Thyroid gland (tissue), 4 donors: ENCODE data around the gene MVB12B. TPM values are rescaled to one million over a fixed set of nuclear protein-coding genes. Genes with fewer than 3 reads are reported as not detected.
"Not testable (repeated sequence)": the region's sequence is repeated elsewhere in the genome, so short reads cannot be mapped to it uniquely, and the experiment has no call there.

Source experiments
- DNase-seq, 2 donors: peaks; one replicate each; pipeline ENCODE4 v3.0.0-alpha.2; 2019
- H3K27ac ChIP-seq, 3 donors: fragments of 200-600 bp; sonication (generic); 1 replicate in 2 of 3; 2 replicates in 1 of 3; pipeline ENCODE4 v1.5.1; 2016 to 2019; ENCODE audit warnings: mild to moderate bottlenecking in 1 of 3, moderate library complexity in 1 of 3
- H3K27me3 ChIP-seq: fragments of 200-600 bp; sonication (generic); one replicate; pipeline ENCODE4 v1.5.1; 2019
- H3K36me3 ChIP-seq, 2 donors: fragments of 200-600 bp; sonication (generic); one replicate each; pipeline ENCODE4 v1.5.1; 2016 to 2019
- H3K4me1 ChIP-seq, 2 donors: fragments of 200-600 bp; sonication (generic); one replicate each; pipeline ENCODE4 v1.5.1; 2017 to 2019
- H3K4me3 ChIP-seq, 3 donors: fragments of 200-600 bp; sonication (generic); replicated peaks in 1 of 3; 1 replicate in 2 of 3; 2 replicates in 1 of 3; pipeline ENCODE4 v1.5.1; 2016; ENCODE audit warnings: mild to moderate bottlenecking in 1 of 3
- H3K9me3 ChIP-seq: fragments of 200-600 bp; sonication (generic); one replicate; pipeline ENCODE4 v1.5.1; 2017
- CTCF ChIP-seq, 6 experiments: fragments of 200-600 bp in 3 of 6; fragments of 450-650 bp in 3 of 6; sonication (generic) in 3 of 6; IDR thresholded peaks; one replicate each; pipeline ENCODE4 v1.5.1; 2016 to 2019; ENCODE audit warnings: antibody characterized with exemption in 6 of 6, mild to moderate bottlenecking in 2 of 6, inconsistent platforms in 1 of 6, moderate library complexity in 1 of 6
- POLR2A ChIP-seq, 2 donors: fragments of 450-650 bp; IDR thresholded peaks; one replicate each; pipeline ENCODE4 v1.6.1; 2017; ENCODE audit warnings: antibody characterized with exemption in 2 of 2, mild to moderate bottlenecking in 2 of 2, moderate library complexity in 1 of 2
- WGBS, 2 donors: methylation state at CpG; one replicate each; pipeline ENCODE4 v1.1.5; 2017; 5-methylcytosine and 5-hydroxymethylcytosine counted together
- intact Hi-C: fragments of 100-400 bp; cut with DNase I; formaldehyde crosslinking; loops from one replicate; pipeline ENCODE4 v1.15.1; 2023
- total RNA-seq, 4 donors: library from RNA; depleted of rRNA; stranded (reverse); fragments of >200 nt; gene quantifications; one replicate each; pipeline ENCODE4 v1.2.3, GENCODE V29; 2016

The MVB12B gene
- total RNA-seq, 4 donors from 2014 or later: 13.4 to 19.3 (median 15.5) TPM

DNA sequence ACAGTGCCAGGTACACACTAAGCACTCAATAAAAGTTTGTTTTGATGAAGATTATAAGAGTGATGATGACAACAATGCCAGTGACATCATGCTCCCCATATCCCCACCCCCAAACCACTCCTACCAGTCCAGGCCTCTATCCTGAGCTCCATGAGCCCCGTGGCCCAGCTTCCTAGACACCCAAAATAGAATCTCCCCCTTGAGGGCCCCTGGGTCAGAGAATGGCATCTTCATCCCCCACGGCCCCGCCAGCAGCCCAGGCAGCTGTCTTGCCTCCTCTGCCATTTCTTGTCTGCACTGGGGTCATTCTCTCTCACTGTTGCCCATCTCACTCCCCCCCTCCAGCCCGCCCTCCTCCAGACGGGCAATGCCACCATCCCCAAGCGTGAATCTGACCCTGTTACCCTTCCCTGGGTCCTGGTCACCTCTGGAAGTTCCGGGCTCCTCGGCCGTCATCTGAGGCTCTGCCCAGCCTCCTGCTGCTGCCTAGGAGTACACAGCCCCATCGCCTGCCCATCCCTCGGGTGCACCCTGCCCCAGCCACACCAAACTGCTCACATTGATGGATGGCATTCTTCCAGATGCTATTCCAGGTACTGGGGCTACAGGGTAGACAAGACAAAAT, 210.3 kb downstream of the MVB12B start:
- H3K4me1 ChIP-seq: no peaks in the 10 kb centered on the region
- H3K27ac ChIP-seq: no peak overlapping the region
- WGBS, 2 donors: 82 to 83% methylated on average over 11 of the region's 11 CpGs
- TF ChIP-seq CTCF (IDR thresholded peaks at IDR 0.05): no peak
- no peak for TF ChIP-seq POLR2A (IDR thresholded peaks at IDR 0.05)
- H3K4me3 ChIP-seq: no peak overlapping the region
- no peaks in the 10 kb centered on the region for H3K9me3 ChIP-seq
- intact Hi-C loops: no loop called here
- no peak for DNase-seq
- H3K27me3 ChIP-seq: no peaks in the 10 kb centered on the region
- H3K36me3 ChIP-seq: no peaks in the 10 kb centered on the region

- H3K4me3 ChIP-seq: no peak overlapping the region
- WGBS, 2 donors: 75 to 92% methylated on average over 1 of the region's 1 CpG
- H3K4me1 ChIP-seq: no peaks in the 10 kb centered on the region
- no peak for TF ChIP-seq POLR2A (IDR thresholded peaks at IDR 0.05)
- no peak for TF ChIP-seq CTCF (IDR thresholded peaks at IDR 0.05)
- DNase-seq: no peak
- no peaks in the 10 kb centered on the region for H3K36me3 ChIP-seq
- no peak overlapping the region for H3K27ac ChIP-seq
- H3K27me3 ChIP-seq: no peaks in the 10 kb centered on the region
- intact Hi-C loops: no loop called here
- no peaks in the 10 kb centered on the region for H3K9me3 ChIP-seq
These were observed 211.9 kb downstream of the MVB12B start for GRCh38 chr9:126538550-126538949.

- intact Hi-C loops, H3K36me3 ChIP-seq, H3K27ac ChIP-seq, H3K27me3 ChIP-seq, H3K4me3 ChIP-seq, DNase-seq, H3K9me3 ChIP-seq, H3K4me1 ChIP-seq: not testable (repeated sequence)
- WGBS, 2 donors: 84 to 86% methylated on average over 9 of the region's 9 CpGs
These were observed 213.8 kb downstream of the MVB12B start for GRCh38 chr9:126540398-126540797.

GRCh38 chr9:126543490-126543889, 216.9 kb downstream of the MVB12B start:
- 96 to 99% methylated on average over 3 of the region's 3 CpGs for WGBS, 2 donors
- H3K9me3 ChIP-seq: no peaks in the 10 kb centered on the region
- no peak overlapping the region for H3K4me3 ChIP-seq
- TF ChIP-seq POLR2A (IDR thresholded peaks at IDR 0.05) (no peak), CTCF (IDR thresholded peaks at IDR 0.05) (no peak)
- no peak for DNase-seq
- no peaks in the 10 kb centered on the region for H3K36me3 ChIP-seq
- no peak overlapping the region for H3K27ac ChIP-seq
- H3K4me1 ChIP-seq: no peaks in the 10 kb centered on the region
- H3K27me3 ChIP-seq: no peaks in the 10 kb centered on the region
- intact Hi-C loops: no loop called here

- Histone ChIP-seq H3K9me3 (no peaks in the 10 kb centered on the region), H3K4me3 (no peak overlapping the region), H3K4me1 (no peaks in the 10 kb centered on the region), H3K27me3 (no peaks in the 10 kb centered on the region), H3K27ac (no peak overlapping the region), H3K36me3 (no peaks in the 10 kb centered on the region)
- no peak for TF ChIP-seq POLR2A (IDR thresholded peaks at IDR 0.05)
- TF ChIP-seq CTCF (IDR thresholded peaks at IDR 0.05): no peak
- intact Hi-C loops: no loop called here
- WGBS, 2 donors: 91 to 92% methylated on average over 7 of the region's 7 CpGs
- DNase-seq: no peak
These were observed 218.5 kb downstream of the MVB12B start for GRCh38 chr9:126545106-126545505.
